Endothelial cell of umbilical vein (primary cell): ENCODE results near the gene TMEM170A. TPM values are rescaled to one million over a fixed set of nuclear protein-coding genes. Genes with fewer than 3 reads are reported as not detected.

ENCODE experiments used
- BruUV-seq: library from RNA; stranded (reverse); fragments of 400-500 nt; replicated peaks from 2 replicates; lab custom pipeline; 2021; lab: Mats Ljungman, UMichigan
- CTCF ChIA-PET: fragments of 300-600, 350-600 bp; sonication (Branson Sonifier 250); formaldehyde crosslinking; loops from one replicate; lab custom pipeline; 2021; ENCODE audit warnings: antibody characterized with exemption, inconsistent platforms; lab: Charles Lee
- POLR2A ChIA-PET: fragments of 300-600, 350-600 bp; sonication (Branson Sonifier 250); formaldehyde crosslinking; loops from one replicate; lab custom pipeline; 2021; ENCODE audit warnings: antibody characterized with exemption, inconsistent platforms; lab: Charles Lee
- DNase-seq: peaks from one replicate; pipeline ENCODE4 v3.0.0-alpha.2; 2011; ENCODE audit warnings: low read depth, low spot score
- FAIRE-seq: peaks from 2 replicates; lab custom pipeline; 2011; peaks lifted over from hg19 to GRCh38; lab: Jason Lieb, UNC
- H2AFZ ChIP-seq: 2 replicates; pipeline ENCODE4 v1.6.0; 2012; ENCODE audit warnings: low read depth, low read length, control low read depth, inconsistent platforms
- H3K27ac ChIP-seq: 2 replicates; pipeline ENCODE4 v1.5.1; 2011; ENCODE audit warnings: low read depth, mild to moderate bottlenecking, control low read depth, low read length, moderate library complexity; ENCODE audit not compliant: insufficient read depth
- H3K27me3 ChIP-seq, 2 experiments: 2 replicates each; pipeline versions ENCODE4 v1.6.0 to v1.6.1; 2011; ENCODE audit warnings: low read length in 2 of 2, mixed read lengths in 1 of 2; ENCODE audit not compliant: control insufficient read depth in 2 of 2, insufficient read depth in 2 of 2
- H3K36me3 ChIP-seq, 2 experiments: 2 replicates in 1 of 2; 3 replicates in 1 of 2; pipeline ENCODE4 v1.5.1; 2011; ENCODE audit warnings: low read length in 2 of 2, mild to moderate bottlenecking in 1 of 2, moderate library complexity in 1 of 2; ENCODE audit not compliant: control insufficient read depth in 2 of 2, insufficient read depth in 2 of 2; ENCODE audit errors: extremely low read depth in 1 of 2
- H3K4me1 ChIP-seq: 3 replicates; pipeline ENCODE4 v1.5.1; 2011; ENCODE audit warnings: mild to moderate bottlenecking, low read length; ENCODE audit not compliant: control insufficient read depth, insufficient read depth; ENCODE audit errors: extremely low read depth
- H3K4me2 ChIP-seq: 2 replicates; pipeline ENCODE4 v1.6.1; 2011; ENCODE audit warnings: low read length, control low read depth, mixed read lengths; ENCODE audit not compliant: insufficient read depth
- H3K4me3 ChIP-seq, 3 experiments: fragments of 200-600 bp in 1 of 3; sonication (generic), shearing (Covaris generic) in 1 of 3; replicated peaks in 1 of 3; 2 replicates each; pipeline ENCODE4 v1.5.1; 2011 to 2016; ENCODE audit warnings: control low read depth in 3 of 3, low read length in 3 of 3, mild to moderate bottlenecking in 2 of 3, inconsistent platforms in 1 of 3, low read depth in 1 of 3, moderate library complexity in 1 of 3; ENCODE audit not compliant: insufficient read depth in 1 of 3
- H3K79me2 ChIP-seq: 2 replicates; pipeline ENCODE4 v1.6.0; 2012; ENCODE audit warnings: low read length, inconsistent platforms; ENCODE audit not compliant: control insufficient read depth, insufficient read depth
- H3K9ac ChIP-seq: replicated peaks from 2 replicates; pipeline ENCODE3; 2011; ENCODE audit warnings: low read length, control low read depth; ENCODE audit not compliant: insufficient read depth; ENCODE audit errors: extremely low read depth
- H3K9me1 ChIP-seq: replicated peaks from 3 replicates; pipeline ENCODE4 v1.6.0; 2011; ENCODE audit warnings: mild to moderate bottlenecking, low read length; ENCODE audit not compliant: control insufficient read depth, insufficient read depth; ENCODE audit errors: extremely low read depth
- H3K9me3 ChIP-seq: replicated peaks from 2 replicates; pipeline ENCODE4 v1.5.1; 2012; ENCODE audit warnings: low read length, inconsistent platforms; ENCODE audit not compliant: control insufficient read depth, insufficient read depth
- H4K20me1 ChIP-seq: replicated peaks from 2 replicates; pipeline ENCODE3; 2011; ENCODE audit warnings: mild to moderate bottlenecking, low read length; ENCODE audit not compliant: control insufficient read depth, insufficient read depth; ENCODE audit errors: extremely low read depth
- CTCF ChIP-seq, 2 donors: IDR thresholded peaks; 1 replicate in 1 of 2; 2 replicates in 1 of 2; pipeline ENCODE4 v1.5.1; 2011; ENCODE audit warnings: low read length in 2 of 2, mild to moderate bottlenecking in 2 of 2, moderate library complexity in 2 of 2, control low read depth in 1 of 2, inconsistent platforms in 1 of 2, low read depth in 1 of 2; ENCODE audit not compliant: insufficient read depth in 1 of 2; ENCODE audit errors: extremely low read depth in 1 of 2
- EZH2 ChIP-seq: IDR thresholded peaks from 2 replicates; pipeline ENCODE4 v1.6.1; 2012; ENCODE audit warnings: borderline replicate concordance, low read depth, mild to moderate bottlenecking, moderate library complexity, low read length, inconsistent platforms; ENCODE audit not compliant: severe bottlenecking
- FOS ChIP-seq: IDR thresholded peaks from 2 replicates; pipeline ENCODE4 v1.6.1; 2011; ENCODE audit warnings: mild to moderate bottlenecking, low read length, moderate library complexity, borderline replicate concordance; ENCODE audit not compliant: insufficient read depth
- GATA2 ChIP-seq: IDR thresholded peaks from 2 replicates; pipeline ENCODE4 v1.7.0; 2011; ENCODE audit warnings: low read depth, mild to moderate bottlenecking, moderate library complexity, mixed read lengths, low read length; ENCODE audit not compliant: insufficient read length, insufficient read depth
- JUN ChIP-seq: IDR thresholded peaks from 2 replicates; pipeline ENCODE4 v1.6.1; 2011; ENCODE audit warnings: borderline replicate concordance, low read depth; ENCODE audit not compliant: insufficient read length, insufficient read depth
- MAX ChIP-seq: IDR thresholded peaks from 2 replicates; pipeline ENCODE4 v1.6.1; 2011; ENCODE audit not compliant: insufficient read depth, insufficient read length
- MYC ChIP-seq: IDR thresholded peaks from one replicate; pipeline ENCODE4 v1.6.1; 2011; ENCODE audit warnings: mild to moderate bottlenecking, low read depth, low read length
- POLR2A ChIP-seq: IDR thresholded peaks from 2 replicates; pipeline ENCODE4 v1.6.1; 2012; ENCODE audit warnings: low read depth, mild to moderate bottlenecking, control low read depth, low read length
- POLR2AphosphoS5 ChIP-seq: IDR thresholded peaks from 2 replicates; pipeline ENCODE4 v1.6.1; 2012; ENCODE audit warnings: low read depth, mild to moderate bottlenecking, control low read depth, low read length, moderate library complexity; ENCODE audit not compliant: insufficient read depth
- dilution Hi-C: fragments of 300-500 bp; cut with MboI; formaldehyde crosslinking; loops from one replicate; pipeline ENCODE4 v1.15.0; 2019; ENCODE audit warnings: low sequenced_read_pairs; ENCODE audit not compliant: extremely low pct_ligation_motif_present
- intact Hi-C: fragments of 100-400 bp; cut with micrococcal nuclease; formaldehyde crosslinking; loops from one replicate; pipeline ENCODE4 v1.10.0; 2022
- polyA plus RNA-seq, 4 experiments: library from polyadenylated mRNA; depleted of rRNA in 3 of 4; stranded (reverse) in 3 of 4; unstranded in 1 of 4; fragments of >200 nt; gene quantifications; 2 replicates each; pipeline versions ENCODE4 v1.2.1 to v1.2.3, GENCODE V29; 2011 to 2012; ENCODE audit warnings: missing spikeins in 1 of 4
- small RNA-seq: library from RNA; depleted of rRNA; stranded (forward); fragments of <200 nt; gene quantifications from one replicate; pipeline ENCODE3, GENCODE V24; 2012; ENCODE audit warnings: low replicate concordance, low read depth; ENCODE audit not compliant: insufficient read depth, insufficient read length
- total RNA-seq: library from RNA; stranded (reverse); gene quantifications from 2 replicates; pipeline ENCODE4 v1.2.3, GENCODE V29; 2021

Gene TMEM170A
- total and polyA plus RNA-seq, 2 donors (not counting 3 experiments of a cell fraction or from before 2014, with no cell fraction given), result 12.9 to 22.2 TPM

GRCh38 chr16:75394941-75395340 lies 69.5 kb downstream of the TMEM170A start:
- Histone ChIP-seq H3K79me2 (no peaks in the 10 kb centered on the region), H3K9ac (no peak overlapping the region), H3K4me1 (no peaks in the 10 kb centered on the region), H3K27me3 (no peaks in the 10 kb centered on the region), H3K27ac (no peak overlapping the region), H3K9me1 (no peaks in the 10 kb centered on the region), H3K4me3 (no peak overlapping the region), H4K20me1 (no peaks in the 10 kb centered on the region), H2AFZ (no peak overlapping the region), H3K4me2 (no peak overlapping the region), H3K9me3 (no peaks in the 10 kb centered on the region), H3K36me3 (peaks cover 2 to 10% of the 10 kb centered on the region in 2 experiments)
- no peak for DNase-seq
- ChIA-PET CTCF (interaction anchor here (1.5 to 2.2 kb wide), 3 partner anchors 10 to 196 kb away, joined by 4 to 8 read pairs (median 7); no protein-coding TSS in a partner anchor), POLR2A (no interaction called here)
- dilution Hi-C loops (no loop called here), intact Hi-C loops (no loop called here)
- no peak for TF ChIP-seq JUN
- no peak for TF ChIP-seq POLR2A
- TF ChIP-seq CTCF (IDR thresholded peaks at IDR 0.05; ENCODE audit: extremely low read depth in 1 of 2, insufficient read depth in 1 of 2, low read depth in 1 of 2, low read length in 2 of 2), result no peak
- TF ChIP-seq EZH2, result no peak
- no peak for TF ChIP-seq MAX
- no peak for TF ChIP-seq GATA2
- TF ChIP-seq POLR2AphosphoS5, result no peak
- TF ChIP-seq FOS, result no peak
- no peak for TF ChIP-seq MYC
- no peak for FAIRE-seq
- no TSS peak for BruUV-seq

Small RNA genes lying within 50 kb of the gene (small RNA-seq; reads per million reads assigned to genes)
- not detected for gene RF00598

Other genes starting within 250 kb of the TMEM170A start
- gene CTRB1, start 245.7 kb downstream of the TMEM170A start, total RNA-seq, result not detected in 2 replicates
- gene CTRB1, start 245.7 kb downstream of the TMEM170A start, polyA plus RNA-seq, result not detected in 2 replicates
- gene BCAR1, start 213.1 kb downstream of the TMEM170A start, total RNA-seq, result 237 and 267 TPM in 2 replicates
- 171 and 198 TPM in 2 replicates for gene BCAR1, start 213.1 kb downstream of the TMEM170A start, polyA plus RNA-seq
- gene CFDP1, start 31.2 kb downstream of the TMEM170A start, total RNA-seq, result 49.6 and 53.8 TPM in 2 replicates
- 12.0 and 17.8 TPM in 2 replicates for gene CFDP1, start 31.2 kb downstream of the TMEM170A start, polyA plus RNA-seq
- gene CHST6, start 30.8 kb upstream of the TMEM170A start, total RNA-seq, result 0.60 and 0.81 TPM in 2 replicates
- gene CHST6, start 30.8 kb upstream of the TMEM170A start, polyA plus RNA-seq, result 0.26 and 0.48 TPM in 2 replicates
- gene CHST5, start 71.4 kb upstream of the TMEM170A start, total RNA-seq, result 0.29 TPM in 1 of 2 replicates, not detected in the other
- 0.16 and 0.23 TPM in 2 replicates for gene CHST5, start 71.4 kb upstream of the TMEM170A start, polyA plus RNA-seq
- 9.4 and 10.0 TPM in 2 replicates for gene TMEM231, start 91.6 kb upstream of the TMEM170A start, total RNA-seq
- 35.8 and 41.7 TPM in 2 replicates for gene TMEM231, start 91.6 kb upstream of the TMEM170A start, polyA plus RNA-seq
- gene GABARAPL2, start 101.7 kb upstream of the TMEM170A start, total RNA-seq, result 77.9 and 82.5 TPM in 2 replicates
- gene GABARAPL2, start 101.7 kb upstream of the TMEM170A start, polyA plus RNA-seq, result 51.9 and 84.5 TPM in 2 replicates
- 56.6 and 57.9 TPM in 2 replicates for gene ADAT1, start 158.6 kb upstream of the TMEM170A start, total RNA-seq
- gene ADAT1, start 158.6 kb upstream of the TMEM170A start, polyA plus RNA-seq, result 27.2 and 33.2 TPM in 2 replicates
- 137 and 146 TPM in 2 replicates for gene KARS1, start 183.0 kb upstream of the TMEM170A start, total RNA-seq
- 70.4 and 83.3 TPM in 2 replicates for gene KARS1, start 183.0 kb upstream of the TMEM170A start, polyA plus RNA-seq
- 40.7 and 41.5 TPM in 2 replicates for gene TERF2IP, start 183.1 kb upstream of the TMEM170A start, total RNA-seq
- 17.3 and 19.0 TPM in 2 replicates for gene TERF2IP, start 183.1 kb upstream of the TMEM170A start, polyA plus RNA-seq
- not detected in 2 replicates for gene CPHXL2, start 212.3 kb upstream of the TMEM170A start, total RNA-seq
- not detected in 2 replicates for gene CPHXL2, start 212.3 kb upstream of the TMEM170A start, polyA plus RNA-seq
- gene DUXB, start 236.8 kb upstream of the TMEM170A start, total RNA-seq, result not detected in 2 replicates
- not detected in 2 replicates for gene DUXB, start 236.8 kb upstream of the TMEM170A start, polyA plus RNA-seq